GM18502 (cell line): ENCODE measurements around the gene STKLD1.
"Not testable (repeated sequence)": the region's sequence is repeated elsewhere in the genome, so short reads cannot be mapped to it uniquely, and the experiment has no call there.

ENCODE experiments used
- ATAC-seq: cut with Tn5 transposase; IDR thresholded peaks from one replicate; pipeline ENCODE4 v1.9.1; 2021; ENCODE audit warnings: mild to moderate bottlenecking; ENCODE audit not compliant: unreplicated experiment, poor library complexity

The STKLD1 gene

GRCh38 chr9:133430244-133430643 is 54.1 kb downstream of the STKLD1 start:
- no peak for ATAC-seq

GRCh38 chr9:133433351-133433843 is 57.2 kb downstream of the STKLD1 start:
- no peak for ATAC-seq

- ATAC-seq: no peak
Observed at GRCh38 chr9:133436681-133437080, 60.5 kb downstream of the STKLD1 start.

GRCh38 chr9:133437753-133438531 is 61.8 kb downstream of the STKLD1 start:
- no peak for ATAC-seq

- no peak for ATAC-seq
Observed at GRCh38 chr9:133439337-133439736, 63.2 kb downstream of the STKLD1 start.

- peak; percentile 65 for ATAC-seq
Observed at GRCh38 chr9:133440874-133441273, 64.7 kb downstream of the STKLD1 start.

GRCh38 chr9:133441571-133441970 is 65.4 kb downstream of the STKLD1 start:
- ATAC-seq: no peak

- ATAC-seq: no peak
Observed at GRCh38 chr9:133443248-133443647, 67.1 kb downstream of the STKLD1 start.

- ATAC-seq: no peak
Observed at GRCh38 chr9:133443982-133444381, 67.8 kb downstream of the STKLD1 start.

GRCh38 chr9:133445293-133445969 is 69.3 kb downstream of the STKLD1 start:
- ATAC-seq: no peak

GRCh38 chr9:133448487-133448972 is 72.4 kb downstream of the STKLD1 start:
- no peak for ATAC-seq

GRCh38 chr9:133449760-133450159 is 73.6 kb downstream of the STKLD1 start:
- ATAC-seq: no peak

- ATAC-seq: not testable (repeated sequence)
Observed at GRCh38 chr9:133451865-133452264, 75.7 kb downstream of the STKLD1 start.

- ATAC-seq: no peak
Observed at GRCh38 chr9:133452562-133452961, 76.4 kb downstream of the STKLD1 start.

- no peak for ATAC-seq
Observed at GRCh38 chr9:133453651-133454050, 77.5 kb downstream of the STKLD1 start.

GRCh38 chr9:133454325-133454724 is 78.2 kb downstream of the STKLD1 start:
- no peak for ATAC-seq

GRCh38 chr9:133454943-133455673 is 78.9 kb downstream of the STKLD1 start:
- no peak for ATAC-seq
